ENCODE data around the gene COLEC11. TPM values are rescaled to one million over a fixed set of nuclear protein-coding genes. Genes with fewer than 3 reads are reported as not detected.
"Not testable (repeated sequence)": the region's sequence is repeated elsewhere in the genome, so short reads cannot be mapped to it uniquely, and the experiment has no call there.

Gene COLEC11
- total and polyA plus RNA-seq, 8 donors: 0.84 to 7.1 (median 4.3) TPM

- intact Hi-C loops (cut with DNase I): no loop called here
- Histone ChIP-seq H3K4me1 (no peaks in the 10 kb centered on the region), H3K27ac (no peak overlapping the region), H3K9me3 (peaks cover 0 to 14% of the 10 kb centered on the region in 2 donors), H3K36me3 (no peaks in the 10 kb centered on the region), H3K4me3 (no peak overlapping the region), H3K27me3 (no peaks in the 10 kb centered on the region)
- DNase-seq (peak in 2 of 4 donors; percentile 18 to 43), ATAC-seq (no peak)
- TF ChIP-seq, protein P1, sequence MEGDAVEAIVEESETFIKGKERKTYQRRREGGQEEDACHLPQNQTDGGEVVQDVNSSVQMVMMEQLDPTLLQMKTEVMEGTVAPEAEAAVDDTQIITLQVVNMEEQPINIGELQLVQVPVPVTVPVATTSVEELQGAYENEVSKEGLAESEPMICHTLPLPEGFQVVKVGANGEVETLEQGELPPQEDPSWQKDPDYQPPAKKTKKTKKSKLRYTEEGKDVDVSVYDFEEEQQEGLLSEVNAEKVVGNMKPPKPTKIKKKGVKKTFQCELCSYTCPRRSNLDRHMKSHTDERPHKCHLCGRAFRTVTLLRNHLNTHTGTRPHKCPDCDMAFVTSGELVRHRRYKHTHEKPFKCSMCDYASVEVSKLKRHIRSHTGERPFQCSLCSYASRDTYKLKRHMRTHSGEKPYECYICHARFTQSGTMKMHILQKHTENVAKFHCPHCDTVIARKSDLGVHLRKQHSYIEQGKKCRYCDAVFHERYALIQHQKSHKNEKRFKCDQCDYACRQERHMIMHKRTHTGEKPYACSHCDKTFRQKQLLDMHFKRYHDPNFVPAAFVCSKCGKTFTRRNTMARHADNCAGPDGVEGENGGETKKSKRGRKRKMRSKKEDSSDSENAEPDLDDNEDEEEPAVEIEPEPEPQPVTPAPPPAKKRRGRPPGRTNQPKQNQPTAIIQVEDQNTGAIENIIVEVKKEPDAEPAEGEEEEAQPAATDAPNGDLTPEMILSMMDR (IDR thresholded peaks at IDR 0.05): no peak
These were observed 22.4 kb downstream of the COLEC11 start for GRCh38 chr2:3617198-3617890.

GRCh38 chr2:3618367-3618766 lies 23.5 kb downstream of the COLEC11 start:
- Histone ChIP-seq H3K36me3 (no peaks in the 10 kb centered on the region), H3K27ac (no peak overlapping the region), H3K4me3 (no peak overlapping the region), H3K4me1 (no peaks in the 10 kb centered on the region), H3K9me3 (peaks cover 0 to 14% of the 10 kb centered on the region in 2 donors), H3K27me3 (no peaks in the 10 kb centered on the region)
- ATAC-seq (no peak), DNase-seq (no peak)
- intact Hi-C loops (cut with DNase I): no loop called here
- TF ChIP-seq, protein P1 (IDR thresholded peaks at IDR 0.05): no peak

DNA sequence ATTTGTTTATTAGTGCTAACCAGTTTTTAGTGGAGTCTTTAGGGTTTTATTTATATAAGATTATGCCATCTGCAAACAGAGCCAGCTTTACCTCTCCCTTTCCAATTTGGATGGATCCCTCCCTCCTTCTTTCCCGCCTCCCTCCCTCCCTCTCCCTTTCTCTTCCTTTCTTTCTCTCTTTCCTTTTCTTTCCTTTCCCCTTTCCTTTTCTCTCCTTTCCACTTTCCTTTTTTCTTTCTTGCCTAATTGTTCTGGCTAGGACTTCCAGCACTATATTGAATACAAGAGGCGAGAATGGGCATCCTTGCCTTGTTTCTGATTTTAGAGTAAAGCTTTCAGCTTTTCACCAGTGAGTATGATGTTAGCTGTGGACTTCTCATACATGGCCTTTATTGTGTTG lies 24.1 kb downstream of the COLEC11 start:
- DNase-seq (no peak), ATAC-seq (no peak)
- intact Hi-C loops (cut with DNase I): no loop called here
- Histone ChIP-seq H3K4me3 (no peak overlapping the region), H3K9me3 (peaks cover 0 to 12% of the 10 kb centered on the region in 2 donors), H3K27me3 (no peaks in the 10 kb centered on the region), H3K36me3 (no peaks in the 10 kb centered on the region), H3K4me1 (no peaks in the 10 kb centered on the region), H3K27ac (no peak overlapping the region)
- TF ChIP-seq, protein P1 (IDR thresholded peaks at IDR 0.05): no peak

DNA sequence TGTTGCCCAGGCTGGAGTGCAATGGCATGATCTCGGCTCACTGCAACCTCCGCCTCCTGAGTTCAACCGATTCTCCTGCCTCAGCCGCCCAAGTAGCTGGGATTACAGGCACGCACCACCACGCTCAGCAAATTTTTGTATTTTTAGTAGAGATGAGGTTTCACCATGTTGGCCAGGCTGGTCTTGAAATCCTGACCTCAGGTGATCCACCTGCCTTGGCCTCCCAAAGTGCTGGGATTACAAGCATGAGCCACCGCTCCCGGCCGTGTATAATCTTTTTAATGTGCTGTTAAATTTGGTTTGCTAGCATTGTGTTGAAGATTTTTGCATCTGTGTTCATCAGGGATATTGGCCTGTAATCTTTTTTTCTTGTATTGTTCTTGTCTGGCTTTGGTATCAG lies 24.7 kb downstream of the COLEC11 start:
- H3K4me3 ChIP-seq; H3K4me1 ChIP-seq; H3K27ac ChIP-seq; ATAC-seq; H3K27me3 ChIP-seq; intact Hi-C loops (cut with DNase I); H3K36me3 ChIP-seq; DNase-seq; H3K9me3 ChIP-seq: not testable (repeated sequence)

DNA sequence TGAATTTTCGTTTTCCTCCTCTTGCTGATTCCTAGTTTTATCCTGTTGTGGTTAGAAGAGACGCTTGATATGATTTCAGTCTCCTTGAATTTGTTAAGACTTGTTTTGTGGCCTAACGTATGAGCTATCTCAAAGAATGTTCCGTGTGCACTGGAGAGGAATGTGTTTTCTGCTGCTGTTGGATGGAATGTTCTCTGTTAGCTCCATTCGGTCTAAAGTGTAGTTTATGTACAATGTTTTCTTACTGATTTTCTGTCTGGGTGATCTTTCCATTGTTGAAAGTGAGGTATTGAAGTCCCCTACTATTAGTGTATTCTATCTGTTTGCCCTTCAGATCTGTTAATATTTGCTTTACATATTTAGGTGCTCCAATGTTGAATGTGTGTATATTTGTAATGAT lies 25.9 kb downstream of the COLEC11 start:
- TF ChIP-seq, protein P1 (IDR thresholded peaks at IDR 0.05): no peak
- no peaks in the 10 kb centered on the region for H3K27me3 ChIP-seq
- ATAC-seq: no peak
- H3K4me1 ChIP-seq: no peaks in the 10 kb centered on the region
- DNase-seq: no peak
- no peaks in the 10 kb centered on the region for H3K36me3 ChIP-seq
- H3K9me3 ChIP-seq: no peaks in the 10 kb centered on the region
- no peak overlapping the region for H3K27ac ChIP-seq
- H3K4me3 ChIP-seq: no peak overlapping the region
- intact Hi-C loops (cut with DNase I): no loop called here

GRCh38 chr2:3622967-3623366 lies 28.1 kb downstream of the COLEC11 start:
- TF ChIP-seq, protein P1 (IDR thresholded peaks at IDR 0.05): no peak
- Histone ChIP-seq H3K4me3 (no peak overlapping the region), H3K27ac (no peak overlapping the region), H3K27me3 (no peaks in the 10 kb centered on the region), H3K4me1 (no peaks in the 10 kb centered on the region), H3K36me3 (no peaks in the 10 kb centered on the region), H3K9me3 (no peaks in the 10 kb centered on the region)
- intact Hi-C loops (cut with DNase I): no loop called here
- no peak for DNase-seq
- no peak for ATAC-seq

All from left lung (tissue), 10 donors.